ENCODE results near the gene APOF.
"Not testable (repeated sequence)": the region's sequence is repeated elsewhere in the genome, so short reads cannot be mapped to it uniquely, and the experiment has no call there.

Gene APOF

GRCh38 chr12:56366948-56367347 lies 4.3 kb upstream of the APOF start:
- no peak for DNase-seq

GRCh38 chr12:56361487-56362129 lies 1.0 kb downstream of the APOF start:
- no peak for DNase-seq

- DNase-seq: peak; percentile 100
These were observed 2.5 kb downstream of the APOF start, which contains the start of gene STAT2 for GRCh38 chr12:56359851-56360767. Gene STAT2, minus strand, starts transcription at chr12:56360107. Its CDS starts 3,536 bp downstream, at chr12:56356571.

- no peak for DNase-seq
These were observed 3.7 kb downstream of the APOF start for GRCh38 chr12:56358836-56359532.

DNA sequence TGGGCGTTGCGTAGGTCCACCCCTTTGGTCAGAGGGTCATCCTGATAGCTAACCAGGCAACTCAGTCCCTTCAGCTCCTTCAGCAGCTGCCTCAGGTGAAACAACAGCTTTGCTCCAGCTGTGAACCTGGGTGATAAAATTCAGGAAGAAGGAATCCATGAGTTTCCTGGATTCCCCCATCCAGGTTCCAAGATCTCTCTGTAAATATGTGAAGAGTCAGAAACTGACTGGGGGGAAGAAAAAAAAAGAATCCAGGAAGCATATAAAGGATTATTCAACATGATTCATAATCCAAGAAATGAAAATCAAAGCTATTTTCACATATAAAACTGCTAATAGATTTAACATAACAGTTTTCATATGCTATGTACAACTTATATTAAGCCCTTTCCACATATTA lies 11.3 kb downstream of the APOF start:
- no peak for DNase-seq

GRCh38 chr12:56350662-56351061 lies 12.0 kb downstream of the APOF start:
- DNase-seq: no peak

DNA sequence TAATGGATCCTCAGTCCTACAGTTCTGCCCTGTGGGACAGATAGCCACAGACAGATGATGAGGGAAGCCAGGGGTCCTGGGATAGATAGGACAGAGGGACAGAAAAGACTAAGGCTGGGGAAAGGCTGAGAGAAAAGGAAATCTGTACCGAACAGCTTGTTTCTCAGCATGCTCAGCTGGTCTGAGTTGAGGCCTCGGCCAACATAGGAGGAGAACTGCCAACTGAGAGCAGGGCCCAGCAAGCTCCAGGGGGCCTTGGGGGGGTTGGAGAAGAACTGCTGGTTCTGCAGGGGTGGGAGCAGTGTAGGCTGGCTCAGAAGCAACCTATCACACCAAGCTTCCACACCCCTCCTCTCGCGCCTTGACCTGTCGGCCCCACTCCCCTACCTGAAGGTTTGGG lies 13.9 kb downstream of the APOF start:
- no peak for DNase-seq

- DNase-seq: not testable (repeated sequence)
These were observed 15.4 kb downstream of the APOF start for GRCh38 chr12:56347255-56347654.

- no peak for DNase-seq
These were observed 16.0 kb downstream of the APOF start for GRCh38 chr12:56346675-56347074.

- not testable (repeated sequence) for DNase-seq
These were observed 20.4 kb downstream of the APOF start for GRCh38 chr12:56342290-56342689.

DNA sequence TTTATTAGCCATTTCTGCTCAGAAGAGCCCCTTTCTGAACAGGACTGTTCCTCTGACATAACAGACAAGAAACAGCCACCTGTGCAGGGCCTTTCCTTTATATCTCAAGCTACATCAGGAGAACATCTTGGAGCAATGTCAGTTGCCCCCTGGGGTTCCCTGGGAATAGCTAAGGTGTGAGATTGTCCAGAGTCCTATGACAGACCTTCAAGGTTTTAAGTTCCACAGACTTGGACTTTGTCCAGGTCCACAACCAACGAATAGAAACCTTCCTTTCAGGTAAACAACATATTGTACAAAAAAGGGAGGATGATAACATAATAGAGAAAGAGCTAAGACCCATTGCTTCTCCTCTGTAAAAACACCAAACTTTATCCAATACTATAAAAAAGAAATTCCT lies 21.0 kb downstream of the APOF start:
- no peak for DNase-seq

- no peak for DNase-seq
These were observed 23.6 kb downstream of the APOF start for GRCh38 chr12:56339158-56339422.

DNA sequence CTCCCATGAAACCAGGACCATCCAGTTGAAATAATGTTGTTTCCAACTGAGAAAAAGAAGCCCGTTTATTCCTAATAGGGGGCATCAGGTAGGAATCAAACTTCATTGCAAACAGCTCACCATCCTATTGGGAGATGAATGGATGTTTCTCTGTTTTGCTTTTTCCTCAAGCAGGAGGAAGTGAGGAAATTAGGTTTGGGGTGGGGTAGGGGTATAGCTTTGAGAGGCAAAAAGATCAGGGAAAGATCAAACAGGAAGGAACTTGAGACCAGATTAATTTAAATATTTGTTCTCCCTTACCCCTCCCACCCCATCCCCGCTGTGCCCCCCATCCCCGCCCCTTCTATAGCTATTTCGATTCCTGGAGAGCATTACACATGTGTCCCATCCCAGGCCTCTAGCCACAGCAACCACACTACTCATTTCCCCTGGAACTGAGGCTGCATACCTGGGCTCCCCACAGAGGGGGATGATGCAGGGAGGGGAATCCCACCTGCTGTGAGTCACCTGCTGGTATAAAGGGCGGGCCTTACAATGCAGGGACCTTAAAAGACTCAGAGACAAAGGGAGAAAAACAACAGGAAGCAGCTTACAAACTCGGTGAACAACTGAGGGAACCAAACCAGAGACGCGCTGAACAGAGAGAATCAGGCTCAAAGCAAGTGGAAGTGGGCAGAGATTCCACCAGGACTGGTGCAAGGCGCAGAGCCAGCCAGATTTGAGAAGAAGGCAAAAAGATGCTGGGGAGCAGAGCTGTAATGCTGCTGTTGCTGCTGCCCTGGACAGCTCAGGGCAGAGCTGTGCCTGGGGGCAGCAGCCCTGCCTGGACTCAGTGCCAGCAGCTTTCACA lies 24.1 kb downstream of the APOF start, which contains the start of gene IL23A:
IL23A (plus strand) TSS at position 577 of the 850 bp plus-strand sequence; CDS start at position 738, 161 bp downstream.
- no peak for DNase-seq

DNA sequence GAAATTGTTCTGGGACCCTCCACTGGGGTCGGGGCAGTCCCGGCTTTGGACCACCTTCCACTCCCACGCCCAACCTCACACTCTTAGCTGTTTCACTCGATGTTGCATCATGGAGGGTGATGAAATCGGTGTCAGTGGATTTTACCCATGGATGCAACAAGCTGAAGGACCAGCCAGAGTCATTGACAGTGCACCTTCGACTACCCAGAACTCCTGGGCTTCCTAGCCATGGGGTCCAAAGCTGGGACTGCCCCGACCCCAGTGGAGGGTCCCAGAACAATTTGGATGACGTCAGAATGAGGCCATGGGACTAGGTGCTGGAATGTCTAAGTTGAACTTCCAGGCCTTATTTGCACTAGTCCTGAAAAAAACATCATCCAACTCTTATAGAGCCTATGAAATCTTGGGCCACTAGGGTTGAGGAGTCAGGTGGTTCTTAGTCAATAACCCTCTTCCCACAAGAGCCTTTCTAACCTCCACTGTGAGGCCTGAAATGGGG lies 24.9 kb downstream of the APOF start:
- DNase-seq: no peak

- no peak for DNase-seq
These were observed 26.1 kb downstream of the APOF start for GRCh38 chr12:56336361-56337167.

- not testable (repeated sequence) for DNase-seq
These were observed 27.1 kb downstream of the APOF start for GRCh38 chr12:56335527-56335926.

- no peak for DNase-seq
These were observed 28.2 kb downstream of the APOF start for GRCh38 chr12:56334490-56334793.

DNA sequence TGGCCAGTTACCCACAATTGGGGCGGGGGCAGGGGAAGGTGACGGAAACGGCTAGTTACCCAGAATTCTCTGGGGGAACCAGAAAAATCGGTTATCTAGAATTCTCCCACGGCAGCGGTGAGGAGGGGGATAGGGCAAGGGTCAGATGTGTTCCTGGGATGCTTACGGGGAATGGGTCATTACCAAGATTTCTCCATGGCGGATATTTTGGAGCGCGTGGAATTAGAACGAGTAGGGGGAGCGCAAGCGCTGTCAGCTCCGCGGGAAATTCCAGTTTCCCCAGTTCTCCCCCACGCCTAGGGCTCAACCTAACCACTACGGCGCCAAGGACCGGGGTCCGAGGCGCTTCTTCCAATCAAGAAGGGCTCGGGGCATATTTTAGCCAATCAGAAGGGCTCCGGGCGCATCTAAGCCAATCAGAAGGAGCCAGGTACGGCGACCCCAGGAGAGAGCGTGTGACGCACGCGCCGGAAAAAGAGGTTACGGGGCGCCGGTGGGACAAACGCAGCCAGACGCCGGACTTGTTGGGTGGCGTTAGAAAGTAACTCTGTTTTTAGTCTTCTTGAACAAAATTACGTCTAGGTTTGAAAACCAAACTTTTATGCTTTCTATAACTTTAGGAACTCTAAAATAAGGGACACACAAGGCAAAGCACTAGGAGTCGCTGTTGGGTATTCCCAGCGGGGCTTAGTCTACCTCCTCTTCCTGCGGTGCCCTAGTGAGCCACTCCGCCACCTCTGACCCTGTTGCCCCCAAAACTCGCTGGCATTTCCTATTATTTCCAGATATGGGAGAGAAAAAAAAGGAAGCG lies 28.8 kb downstream of the APOF start, which contains the start of gene PAN2:
PAN2 (minus strand) TSS at position 322 of the 811 bp plus-strand sequence. CDS start 906 bp downstream, outside the sequence.
- DNase-seq: peak; percentile 95

GRCh38 chr12:56333197-56333678 lies 29.4 kb downstream of the APOF start:
- DNase-seq: no peak

DNA sequence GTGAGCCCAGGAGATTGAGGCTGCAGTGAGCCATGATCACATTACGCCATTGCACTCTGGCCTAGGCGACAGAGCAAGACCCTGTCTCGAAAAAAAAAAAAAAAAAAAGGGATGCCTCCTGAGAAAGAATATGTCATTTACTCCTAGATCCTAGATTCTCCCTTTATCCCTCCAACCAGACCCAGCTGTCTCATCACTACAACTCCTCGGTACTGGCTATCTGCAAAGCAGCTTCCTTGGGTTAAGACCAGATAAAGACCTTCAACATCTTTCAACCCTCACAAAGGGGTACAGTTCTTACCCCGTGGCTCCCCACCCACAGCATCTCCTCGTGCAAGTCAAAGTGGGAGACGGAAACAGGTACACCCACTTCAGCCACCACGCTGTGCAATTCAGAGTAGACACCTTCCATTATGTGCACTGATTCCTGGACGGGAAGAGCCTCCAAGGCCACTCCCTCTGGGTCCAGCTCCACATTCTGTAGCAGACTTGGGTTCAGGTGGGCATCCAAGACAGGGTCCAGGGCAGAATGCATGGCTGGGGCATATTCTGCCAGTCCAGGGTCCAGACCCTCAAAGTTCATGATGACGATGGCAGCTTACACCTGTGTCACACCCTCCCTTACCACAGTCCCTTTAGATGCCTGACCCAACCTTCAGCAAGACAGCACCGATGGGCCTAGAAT lies 30.0 kb downstream of the APOF start:
- no peak for DNase-seq
